HUES48 (cell line): ENCODE results near the gene TPSB2.

Source experiments
- H3K27ac ChIP-seq: one replicate; pipeline ENCODE4 v1.7.0; 2013; ENCODE audit warnings: low read depth, low read length, inconsistent platforms
- H3K27me3 ChIP-seq: 2 replicates; pipeline ENCODE4 v1.6.1; 2013; ENCODE audit warnings: mild to moderate bottlenecking, low read length; ENCODE audit not compliant: control insufficient read depth, insufficient read depth
- H3K36me3 ChIP-seq: 2 replicates; pipeline ENCODE4 v1.6.1; 2013; ENCODE audit warnings: low read length; ENCODE audit not compliant: control insufficient read depth, insufficient read depth
- H3K4me1 ChIP-seq: 2 replicates; pipeline ENCODE4 v1.6.1; 2013; ENCODE audit warnings: mild to moderate bottlenecking, low read length; ENCODE audit not compliant: control insufficient read depth, insufficient read depth
- H3K4me3 ChIP-seq: 2 replicates; pipeline ENCODE4 v1.5.1; 2013; ENCODE audit warnings: mild to moderate bottlenecking, low read depth, low read length
- H3K9ac ChIP-seq: 2 replicates; pipeline ENCODE4 v1.6.1; 2013; ENCODE audit warnings: mild to moderate bottlenecking, low read depth, low read length, moderate library complexity
- H3K9me3 ChIP-seq: 2 replicates; pipeline ENCODE4 v1.6.1; 2013; ENCODE audit warnings: low read length; ENCODE audit not compliant: control insufficient read depth, insufficient read depth

TPSB2 gene

GRCh38 chr16:1222553-1223354, 7.2 kb downstream of the TPSB2 start:
- Histone ChIP-seq H3K9me3 (no peaks in the 10 kb centered on the region), H3K4me3 (no peak overlapping the region), H3K9ac (no peak overlapping the region; the same call in 1 of the 2 replicates), H3K27me3 (no peaks in the 10 kb centered on the region), H3K36me3 (peaks cover 22% of the 10 kb centered on the region), H3K27ac (no peak overlapping the region), H3K4me1 (no peaks in the 10 kb centered on the region)

- H3K36me3 ChIP-seq, result peaks cover 31% of the 10 kb centered on the region
- H3K4me1 ChIP-seq, result no peaks in the 10 kb centered on the region
- no peak overlapping the region for H3K4me3 ChIP-seq
- no peak overlapping the region for H3K27ac ChIP-seq
- H3K27me3 ChIP-seq, result no peaks in the 10 kb centered on the region
- H3K9ac ChIP-seq, result no peak overlapping the region
- H3K9me3 ChIP-seq, result no peaks in the 10 kb centered on the region
These were observed 8.1 kb downstream of the TPSB2 start for GRCh38 chr16:1221628-1222552.

GRCh38 chr16:1220841-1221627, 8.9 kb downstream of the TPSB2 start:
- H3K36me3 ChIP-seq, result peaks cover 34% of the 10 kb centered on the region
- no peak overlapping the region for H3K9ac ChIP-seq
- H3K4me3 ChIP-seq, result no peak overlapping the region
- no peaks in the 10 kb centered on the region for H3K4me1 ChIP-seq
- H3K27me3 ChIP-seq, result no peaks in the 10 kb centered on the region
- no peak overlapping the region for H3K27ac ChIP-seq
- H3K9me3 ChIP-seq, result no peaks in the 10 kb centered on the region

GRCh38 chr16:1220098-1220728, 9.8 kb downstream of the TPSB2 start:
- Histone ChIP-seq H3K9ac (no peak overlapping the region), H3K4me1 (no peaks in the 10 kb centered on the region), H3K4me3 (no peak overlapping the region), H3K36me3 (peaks cover 38% of the 10 kb centered on the region), H3K9me3 (no peaks in the 10 kb centered on the region), H3K27ac (no peak overlapping the region), H3K27me3 (no peaks in the 10 kb centered on the region)

GRCh38 chr16:1218930-1219611, 10.9 kb downstream of the TPSB2 start:
- H3K27ac ChIP-seq, result no peak overlapping the region
- no peak overlapping the region for H3K4me3 ChIP-seq
- H3K36me3 ChIP-seq, result peaks cover 38% of the 10 kb centered on the region
- no peak overlapping the region for H3K9ac ChIP-seq
- H3K27me3 ChIP-seq, result no peaks in the 10 kb centered on the region
- no peaks in the 10 kb centered on the region for H3K9me3 ChIP-seq
- no peaks in the 10 kb centered on the region for H3K4me1 ChIP-seq

- no peaks in the 10 kb centered on the region for H3K9me3 ChIP-seq
- no peak overlapping the region for H3K9ac ChIP-seq
- H3K27ac ChIP-seq, result no peak overlapping the region
- no peaks in the 10 kb centered on the region for H3K4me1 ChIP-seq
- no peaks in the 10 kb centered on the region for H3K27me3 ChIP-seq
- no peak overlapping the region for H3K4me3 ChIP-seq
- peaks cover 38% of the 10 kb centered on the region for H3K36me3 ChIP-seq
These were observed 11.7 kb downstream of the TPSB2 start for GRCh38 chr16:1218061-1218929.

- Histone ChIP-seq H3K36me3 (peaks cover 38% of the 10 kb centered on the region), H3K4me1 (no peaks in the 10 kb centered on the region), H3K9me3 (no peaks in the 10 kb centered on the region), H3K9ac (no peak overlapping the region), H3K4me3 (no peak overlapping the region), H3K27ac (no peak overlapping the region), H3K27me3 (no peaks in the 10 kb centered on the region)
These were observed 12.5 kb downstream of the TPSB2 start for GRCh38 chr16:1217526-1217925.

- Histone ChIP-seq H3K4me1 (no peaks in the 10 kb centered on the region), H3K9me3 (no peaks in the 10 kb centered on the region), H3K4me3 (no peak overlapping the region), H3K36me3 (peaks cover 38% of the 10 kb centered on the region), H3K27ac (no peak overlapping the region), H3K9ac (no peak overlapping the region), H3K27me3 (no peaks in the 10 kb centered on the region)
These were observed 13.1 kb downstream of the TPSB2 start for GRCh38 chr16:1216681-1217400.

GRCh38 chr16:1216296-1216619, 13.7 kb downstream of the TPSB2 start:
- Histone ChIP-seq H3K9me3 (no peaks in the 10 kb centered on the region), H3K36me3 (peaks cover 41% of the 10 kb centered on the region), H3K4me1 (no peaks in the 10 kb centered on the region), H3K4me3 (no peak overlapping the region), H3K9ac (no peak overlapping the region), H3K27me3 (no peaks in the 10 kb centered on the region), H3K27ac (no peak overlapping the region)
